ENCODE measurements around the gene TNFRSF8.

GRCh38 chr1:12038356-12039163, 24.5 kb upstream of the TNFRSF8 start:
- TF ChIP-seq NR3C1 (IDR thresholded peaks at IDR 0.05) (no peak), CTCF (IDR thresholded peaks at IDR 0.05) (no peak), ZFP36 (IDR thresholded peaks at IDR 0.05; ENCODE audit: borderline replicate concordance, partially characterized antibody) (no peak), E2F6 (IDR thresholded peaks at IDR 0.05; ENCODE audit: borderline replicate concordance, low read depth) (no peak), REST (IDR thresholded peaks at IDR 0.05) (no peak), HDAC2 (IDR thresholded peaks at IDR 0.05) (no peak)

Measured in A549 (cell line).